CD4-positive, alpha-beta memory T cell (primary cell): ENCODE results near the gene CD7. TPM values are rescaled to one million over a fixed set of nuclear protein-coding genes. Genes with fewer than 3 reads are reported as not detected.

Experiments used
- CTCF ChIA-PET: fragments of 350-600 bp; sonication (Branson Sonifier 250); formaldehyde crosslinking; loops from one replicate; lab custom pipeline; 2021; ENCODE audit warnings: inconsistent platforms; ENCODE audit not compliant: partially characterized antibody; lab: Charles Lee
- POLR2A ChIA-PET: fragments of 350-600 bp; sonication (Branson Sonifier 250); formaldehyde crosslinking; loops from one replicate; lab custom pipeline; 2021; ENCODE audit not compliant: partially characterized antibody; lab: Charles Lee
- DNase-seq, 5 donors: peaks; one replicate each; pipeline versions ENCODE4 v3.0.0 to v3.0.0-alpha.2; 2020 to 2022; ENCODE audit warnings: mixed read lengths in 1 of 5
- H3K27ac ChIP-seq: one replicate; pipeline ENCODE4 v1.7.0; 2013; ENCODE audit warnings: low read depth, low read length
- H3K27me3 ChIP-seq: 2 replicates; pipeline ENCODE4 v1.7.0; 2013; ENCODE audit warnings: mild to moderate bottlenecking, low read length, moderate library complexity; ENCODE audit not compliant: insufficient read depth
- H3K36me3 ChIP-seq: 2 replicates; pipeline ENCODE4 v1.7.0; 2013; ENCODE audit warnings: mild to moderate bottlenecking, low read length, moderate library complexity; ENCODE audit not compliant: insufficient read depth
- H3K4me1 ChIP-seq: 2 replicates; pipeline ENCODE4 v1.7.0; 2013; ENCODE audit warnings: mild to moderate bottlenecking, low read length, moderate library complexity; ENCODE audit not compliant: insufficient read depth
- H3K4me3 ChIP-seq, 2 donors: one replicate each; pipeline ENCODE4 v1.7.0; 2013; ENCODE audit warnings: low read length in 2 of 2, mild to moderate bottlenecking in 1 of 2
- H3K9me3 ChIP-seq, 2 donors: one replicate each; pipeline ENCODE4 v1.7.0; 2013; ENCODE audit warnings: low read length in 2 of 2, control low read depth in 1 of 2; ENCODE audit not compliant: control insufficient read depth in 1 of 2
- H3K27ac Mint-ChIP-seq, 7 donors: one replicate each; pipeline ENCODE4 v1.8.0; 2020 to 2021; ENCODE audit warnings: mixed read lengths in 7 of 7, mild to moderate bottlenecking in 6 of 7, inconsistent platforms in 3 of 7, moderate library complexity in 3 of 7
- H3K27me3 Mint-ChIP-seq, 2 donors: one replicate each; pipeline ENCODE4 v1.8.0; 2020 to 2021; ENCODE audit warnings: mixed read lengths in 2 of 2
- H3K36me3 Mint-ChIP-seq, 2 donors: one replicate each; pipeline ENCODE4 v1.8.0; 2020 to 2021; ENCODE audit warnings: mixed read lengths in 2 of 2, inconsistent platforms in 1 of 2, mild to moderate bottlenecking in 1 of 2
- H3K4me1 Mint-ChIP-seq, 4 donors: one replicate each; pipeline ENCODE4 v1.8.0; 2020 to 2021; ENCODE audit warnings: mixed read lengths in 4 of 4, mild to moderate bottlenecking in 1 of 4
- H3K4me3 Mint-ChIP-seq, 8 donors: one replicate each; pipeline ENCODE4 v1.8.0; 2020 to 2021; ENCODE audit warnings: mixed read lengths in 8 of 8, mild to moderate bottlenecking in 7 of 8, moderate library complexity in 6 of 8, inconsistent platforms in 3 of 8
- H3K9me3 Mint-ChIP-seq, 8 donors: one replicate each; pipeline ENCODE4 v1.8.0; 2020 to 2021; ENCODE audit warnings: mixed read lengths in 8 of 8, mild to moderate bottlenecking in 5 of 8, inconsistent platforms in 3 of 8, moderate library complexity in 1 of 8
- intact Hi-C: fragments of 100-400 bp; cut with micrococcal nuclease; formaldehyde crosslinking; loops from one replicate; pipeline ENCODE4 v1.15.1; 2023
- polyA plus RNA-seq, 2 donors: library from polyadenylated mRNA; unstranded; fragments of 300-500 nt; fragmentation: Illumina TruSeq; gene quantifications; one replicate each; pipeline ENCODE4 v1.2.3, GENCODE V29; 2021
- total RNA-seq, 2 experiments: library from RNA; stranded (reverse); gene quantifications; one replicate each; pipeline ENCODE4 v1.2.3, GENCODE V29; 2021

Gene CD7
- total and polyA plus RNA-seq, 4 experiments from 2014 or later: 40.9 to 82.6 (median 47.1) TPM

DNA sequence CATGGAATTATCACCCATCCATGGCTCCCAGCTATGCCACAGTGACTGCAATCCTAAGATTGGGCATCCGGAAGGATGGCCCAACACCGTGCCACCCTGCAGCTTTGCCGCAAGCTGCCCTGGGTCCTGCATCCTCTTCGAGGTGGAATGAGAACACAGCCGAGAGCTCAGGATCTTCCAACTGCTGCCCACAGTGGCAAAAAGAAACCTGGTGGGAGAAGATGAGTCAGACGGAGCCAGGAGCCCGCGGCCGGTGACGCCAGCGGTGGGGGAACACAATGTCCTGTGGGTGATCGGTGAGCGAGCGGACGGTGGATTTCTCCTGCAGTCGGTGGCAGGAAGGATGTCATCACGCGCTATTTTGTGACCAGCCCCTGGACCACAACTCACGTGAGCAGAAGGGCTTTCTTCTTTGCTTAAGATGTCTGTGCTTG lies 20.1 kb downstream of the CD7 start:
- Mint-ChIP-seq H3K36me3 (peaks cover 0 to 15% of the 10 kb centered on the region in 2 donors), H3K27ac (peak overlapping the region; percentile 100), H3K4me3 (peak overlapping the region; percentile 96 to 98 (median 97)), H3K9me3 (no peaks in the 10 kb centered on the region), H3K4me1 (peaks cover 47 to 90% (median 71%) of the 10 kb centered on the region in 4 donors), H3K27me3 (no peaks in the 10 kb centered on the region)
- Histone ChIP-seq H3K9me3 (no peaks in the 10 kb centered on the region), H3K27me3 (no peaks in the 10 kb centered on the region), H3K36me3 (no peaks in the 10 kb centered on the region), H3K27ac (peak overlapping the region; percentile 100), H3K4me1 (peaks cover 62% of the 10 kb centered on the region), H3K4me3 (peak overlapping the region; percentile 21 to 81)
- CTCF ChIA-PET: interaction anchor here (0.7 to 8.1 kb wide), 8 partner anchors 13 to 331 kb away, joined by 3 to 72 read pairs (median 8); partner anchors contain the start of genes CD7 and RAC3
- POLR2A ChIA-PET: interaction anchor here (0.8 to 10.4 kb wide), 25 partner anchors 10 to 274 kb away, joined by 3 to 172 read pairs (median 6); partner anchors contain the start of genes CD7, CENPX, CSNK1D and FOXK2
- DNase-seq: peak; percentile 83 to 95 (median 84)
- intact Hi-C loops: loop anchor here (5.0 to 10.0 kb wide), 2 partner anchors 90 to 432 kb away; partner anchors contain the start of gene P4HB

DNA sequence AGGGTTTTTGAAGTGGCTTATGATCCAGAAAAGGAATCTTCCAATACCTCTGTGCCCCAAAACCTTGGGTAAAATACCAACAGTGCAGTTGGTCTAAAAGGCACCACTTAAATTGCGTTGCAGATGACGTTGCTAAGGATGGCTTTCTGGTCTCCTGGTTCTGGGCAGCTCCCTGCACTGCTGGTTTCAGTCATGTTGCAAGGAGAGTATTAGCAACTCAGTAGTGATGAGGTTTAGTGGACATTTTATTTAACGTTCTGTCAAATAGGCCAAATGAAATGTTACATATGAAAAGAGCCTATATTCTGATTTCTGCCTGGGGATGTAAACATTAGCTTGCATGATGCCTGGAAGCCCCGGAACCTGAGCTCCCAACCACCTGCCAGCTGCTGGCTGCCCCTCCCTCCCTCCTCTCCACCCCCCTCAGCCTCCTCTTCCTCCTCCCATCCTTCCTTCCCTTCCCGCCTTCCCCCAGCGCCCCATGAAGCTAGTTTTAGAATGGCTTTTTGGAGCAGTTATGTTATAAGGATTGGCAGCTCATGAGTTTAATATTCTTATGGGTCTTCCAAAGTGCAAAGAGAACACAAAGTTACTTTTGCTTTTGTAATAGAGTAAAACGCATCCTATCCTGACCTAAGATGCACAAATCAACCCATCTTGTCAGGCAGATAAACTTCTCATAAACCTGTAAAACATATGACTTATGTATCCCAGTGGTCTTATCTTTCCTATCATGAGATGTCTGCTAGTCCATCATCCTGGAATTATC lies 20.7 kb downstream of the CD7 start:
- ChIA-PET POLR2A (interaction anchor here (1.0 to 10.4 kb wide), 18 partner anchors 9 to 274 kb away, joined by 3 to 172 read pairs (median 16); partner anchors contain the start of genes CD7, CENPX, CSNK1D and LRRC45), CTCF (interaction anchor here (0.7 to 8.1 kb wide), 6 partner anchors 16 to 330 kb away, joined by 3 to 72 read pairs (median 10); partner anchors contain the start of genes CD7 and RAC3)
- H3K27ac Mint-ChIP-seq: peak overlapping the region; percentile 100
- H3K27me3 ChIP-seq: no peaks in the 10 kb centered on the region
- H3K36me3 ChIP-seq: no peaks in the 10 kb centered on the region
- peaks cover 62% of the 10 kb centered on the region for H3K4me1 ChIP-seq
- H3K4me3 Mint-ChIP-seq: peak overlapping the region; percentile 96 to 98 (median 97)
- intact Hi-C loops: loop anchor here (5.0 to 10.0 kb wide), 2 partner anchors 89 to 432 kb away; partner anchors contain the start of gene P4HB
- no peaks in the 10 kb centered on the region for H3K9me3 Mint-ChIP-seq
- H3K4me1 Mint-ChIP-seq: peaks cover 44 to 84% (median 67%) of the 10 kb centered on the region in 4 donors
- no peaks in the 10 kb centered on the region for H3K27me3 Mint-ChIP-seq
- peaks cover 0 to 15% of the 10 kb centered on the region in 2 donors for H3K36me3 Mint-ChIP-seq
- peak overlapping the region; percentile 21 to 81 for H3K4me3 ChIP-seq
- peak in 1 of 5 donors; percentile 37 for DNase-seq
- no peaks in the 10 kb centered on the region for H3K9me3 ChIP-seq
- peak overlapping the region; percentile 100 for H3K27ac ChIP-seq

GRCh38 chr17:82295472-82295814 lies 22.0 kb downstream of the CD7 start:
- CTCF ChIA-PET: no interaction called here
- Mint-ChIP-seq H3K9me3 (no peaks in the 10 kb centered on the region), H3K36me3 (peaks cover 0 to 15% of the 10 kb centered on the region in 2 donors), H3K27me3 (no peaks in the 10 kb centered on the region), H3K4me1 (peaks cover 42 to 75% (median 59%) of the 10 kb centered on the region in 4 donors), H3K4me3 (peak overlapping the region in 3 of 8 donors; percentile 41 to 57 (median 52)), H3K27ac (peak overlapping the region; percentile 32 to 100 (median 64))
- Histone ChIP-seq H3K4me1 (peaks cover 51% of the 10 kb centered on the region), H3K27me3 (no peaks in the 10 kb centered on the region), H3K36me3 (no peaks in the 10 kb centered on the region), H3K27ac (no peak overlapping the region), H3K9me3 (no peaks in the 10 kb centered on the region), H3K4me3 (no peak overlapping the region)
- POLR2A ChIA-PET: interaction anchor here (1.0 to 10.4 kb wide), 3 partner anchors 11 to 21 kb away, joined by 3 to 172 read pairs (median 56); partner anchors contain the start of genes CD7 and CSNK1D
- DNase-seq: no peak
- intact Hi-C loops: loop anchor here (5.0 to 10.0 kb wide), 2 partner anchors 88 to 431 kb away; partner anchors contain the start of gene P4HB

- CTCF ChIA-PET: no interaction called here
- no peak overlapping the region for H3K27ac ChIP-seq
These were observed 23.2 kb downstream of the CD7 start for GRCh38 chr17:82294064-82294773.

GRCh38 chr17:82292251-82293154 lies 24.9 kb downstream of the CD7 start:
- Histone ChIP-seq H3K36me3 (no peaks in the 10 kb centered on the region), H3K4me1 (peaks cover 24% of the 10 kb centered on the region), H3K27me3 (no peaks in the 10 kb centered on the region), H3K9me3 (no peaks in the 10 kb centered on the region), H3K27ac (peak overlapping the region; percentile 84), H3K4me3 (peak overlapping the region; percentile 42 to 66)
- Mint-ChIP-seq H3K9me3 (no peaks in the 10 kb centered on the region), H3K27ac (peak overlapping the region; percentile 90 to 97 (median 95)), H3K27me3 (no peaks in the 10 kb centered on the region), H3K4me1 (peaks cover 29 to 46% (median 36%) of the 10 kb centered on the region in 4 donors), H3K4me3 (peak overlapping the region; percentile 85 to 95 (median 91)), H3K36me3 (peaks cover 0 to 8% of the 10 kb centered on the region in 2 donors)
- ChIA-PET CTCF (interaction anchor here (0.9 to 2.2 kb wide), 3 partner anchors 9 to 86 kb away, joined by 3 to 11 read pairs (median 4); partner anchors contain the start of gene CD7), POLR2A (interaction anchor here (0.5 to 2.7 kb wide), 26 partner anchors 8 to 366 kb away, joined by 3 to 43 read pairs (median 4); partner anchors contain the start of genes CD7, CENPX, CSNK1D and DCXR)
- intact Hi-C loops: loop anchor here (1.0 to 10.0 kb wide), 3 partner anchors 19 to 428 kb away; partner anchors contain the start of genes CSNK1D, P4HB and SLC16A3
- peak; percentile 92 to 95 (median 92) for DNase-seq

More at GRCh38 chr17:82294064-82294773, 23.2 kb downstream of the CD7 start:
- no peaks in the 10 kb centered on the region for H3K27me3 Mint-ChIP-seq
- intact Hi-C loops: loop anchor here (10.0 kb wide), 1 partner anchor 429 kb away; the partner anchor contains the start of gene P4HB
- H3K9me3 ChIP-seq: no peaks in the 10 kb centered on the region
- H3K4me3 ChIP-seq: no peak overlapping the region
- H3K4me1 Mint-ChIP-seq: peaks cover 36 to 63% (median 49%) of the 10 kb centered on the region in 4 donors
- peak overlapping the region; percentile 42 to 84 (median 66) for H3K4me3 Mint-ChIP-seq
- peaks cover 39% of the 10 kb centered on the region for H3K4me1 ChIP-seq
- DNase-seq: no peak
- peaks cover 0 to 15% of the 10 kb centered on the region in 2 donors for H3K36me3 Mint-ChIP-seq
- H3K9me3 Mint-ChIP-seq: no peaks in the 10 kb centered on the region
- H3K27me3 ChIP-seq: no peaks in the 10 kb centered on the region
- no peaks in the 10 kb centered on the region for H3K36me3 ChIP-seq
- peak overlapping the region; percentile 79 to 97 (median 90) for H3K27ac Mint-ChIP-seq
- POLR2A ChIA-PET: interaction anchor here (0.7 to 2.7 kb wide), 7 partner anchors 8 to 88 kb away, joined by 3 to 16 read pairs (median 6); partner anchors contain the start of genes CD7 and CSNK1D
